ENCODE data around the gene FAM72C.
"Not testable (repeated sequence)": the region's sequence is repeated elsewhere in the genome, so short reads cannot be mapped to it uniquely, and the experiment has no call there.

DNA sequence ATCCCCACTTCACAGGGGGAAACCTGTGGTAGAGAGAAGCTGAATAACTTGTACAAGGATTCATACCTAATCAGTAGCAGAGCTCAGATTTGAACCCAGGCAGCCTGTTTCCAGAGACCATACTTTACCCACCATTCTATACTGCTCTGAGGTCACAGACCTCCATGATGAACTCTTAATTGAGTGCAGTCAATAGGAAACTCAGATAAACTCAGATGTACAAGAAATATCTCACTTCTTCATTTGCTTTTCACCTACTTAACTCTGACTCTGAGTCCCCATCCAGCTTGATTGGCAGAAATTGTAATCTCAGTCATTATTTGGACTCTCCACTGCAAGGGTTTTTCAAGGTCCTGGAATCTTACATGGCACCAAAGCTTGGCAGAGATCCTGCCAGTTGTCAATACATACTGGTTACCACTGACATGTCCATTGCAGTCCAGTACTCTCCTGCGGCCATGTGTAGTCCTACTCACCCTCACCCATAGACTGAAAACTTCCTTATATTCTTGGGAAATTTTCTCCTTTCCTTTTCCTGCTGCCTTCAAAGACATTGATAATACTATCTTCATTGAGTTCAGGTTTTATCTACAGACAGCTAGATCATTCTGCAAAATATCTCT, 29.4 kb downstream of the FAM72C start:
- TF ChIP-seq POLR2A, POLR2AphosphoS5 (IDR thresholded peaks at IDR 0.05): not testable (repeated sequence)
- TF ChIP-seq, protein P1, sequence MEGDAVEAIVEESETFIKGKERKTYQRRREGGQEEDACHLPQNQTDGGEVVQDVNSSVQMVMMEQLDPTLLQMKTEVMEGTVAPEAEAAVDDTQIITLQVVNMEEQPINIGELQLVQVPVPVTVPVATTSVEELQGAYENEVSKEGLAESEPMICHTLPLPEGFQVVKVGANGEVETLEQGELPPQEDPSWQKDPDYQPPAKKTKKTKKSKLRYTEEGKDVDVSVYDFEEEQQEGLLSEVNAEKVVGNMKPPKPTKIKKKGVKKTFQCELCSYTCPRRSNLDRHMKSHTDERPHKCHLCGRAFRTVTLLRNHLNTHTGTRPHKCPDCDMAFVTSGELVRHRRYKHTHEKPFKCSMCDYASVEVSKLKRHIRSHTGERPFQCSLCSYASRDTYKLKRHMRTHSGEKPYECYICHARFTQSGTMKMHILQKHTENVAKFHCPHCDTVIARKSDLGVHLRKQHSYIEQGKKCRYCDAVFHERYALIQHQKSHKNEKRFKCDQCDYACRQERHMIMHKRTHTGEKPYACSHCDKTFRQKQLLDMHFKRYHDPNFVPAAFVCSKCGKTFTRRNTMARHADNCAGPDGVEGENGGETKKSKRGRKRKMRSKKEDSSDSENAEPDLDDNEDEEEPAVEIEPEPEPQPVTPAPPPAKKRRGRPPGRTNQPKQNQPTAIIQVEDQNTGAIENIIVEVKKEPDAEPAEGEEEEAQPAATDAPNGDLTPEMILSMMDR (IDR thresholded peaks at IDR 0.05 in 8 of 11, conservative IDR thresholded peaks at IDR 0.05 in 3 of 11) = not testable (repeated sequence)
